Endothelial cell (in vitro differentiated cells): ENCODE data around the gene CTDNEP1. TPM values are rescaled to one million over a fixed set of nuclear protein-coding genes. Genes with fewer than 3 reads are reported as not detected.

Experiments
- DNase-seq: peaks from one replicate; pipeline ENCODE4 v3.0.0; 2021; ENCODE audit warnings: low spot score
- H3K27ac Mint-ChIP-seq: one replicate; pipeline ENCODE4 v1.8.0; 2021; ENCODE audit warnings: mixed read lengths, inconsistent platforms; ENCODE audit not compliant: unreplicated experiment
- H3K27me3 Mint-ChIP-seq: one replicate; pipeline ENCODE4 v1.8.0; 2021; ENCODE audit warnings: mild to moderate bottlenecking, moderate library complexity, mixed read lengths, inconsistent platforms; ENCODE audit not compliant: unreplicated experiment
- H3K36me3 Mint-ChIP-seq: one replicate; pipeline ENCODE4 v1.8.0; 2021; ENCODE audit warnings: mild to moderate bottlenecking, low read depth, mixed read lengths, inconsistent platforms; ENCODE audit not compliant: unreplicated experiment
- H3K4me1 Mint-ChIP-seq: one replicate; pipeline ENCODE4 v1.8.0; 2021; ENCODE audit warnings: mild to moderate bottlenecking, mixed read lengths, inconsistent platforms; ENCODE audit not compliant: unreplicated experiment
- H3K4me3 Mint-ChIP-seq: one replicate; pipeline ENCODE4 v1.8.0; 2021; ENCODE audit warnings: mild to moderate bottlenecking, mixed read lengths, inconsistent platforms; ENCODE audit not compliant: unreplicated experiment
- H3K9me3 Mint-ChIP-seq: one replicate; pipeline ENCODE4 v1.8.0; 2021; ENCODE audit warnings: mixed read lengths, inconsistent platforms; ENCODE audit not compliant: unreplicated experiment
- total RNA-seq: library from RNA; stranded (reverse); fragmentation: NEBNext Ultra II Directional; extraction: Animal tissue kit (Norgen Biotek cat#: 25700); gene quantifications from one replicate; pipeline ENCODE4 v1.2.1, GENCODE V29; 2021; ENCODE audit not compliant: unreplicated experiment
- TF ChIP-seq, protein P1 (sequence below): fragments of 200-600 bp; sonication (generic); IDR thresholded peaks from one replicate; pipeline ENCODE4 v1.5.0; 2021; ENCODE audit warnings: antibody characterized with exemption; ENCODE audit not compliant: unreplicated experiment

The CTDNEP1 gene
- total RNA-seq, 1 donor from 2014 or later = 148 TPM

DNA sequence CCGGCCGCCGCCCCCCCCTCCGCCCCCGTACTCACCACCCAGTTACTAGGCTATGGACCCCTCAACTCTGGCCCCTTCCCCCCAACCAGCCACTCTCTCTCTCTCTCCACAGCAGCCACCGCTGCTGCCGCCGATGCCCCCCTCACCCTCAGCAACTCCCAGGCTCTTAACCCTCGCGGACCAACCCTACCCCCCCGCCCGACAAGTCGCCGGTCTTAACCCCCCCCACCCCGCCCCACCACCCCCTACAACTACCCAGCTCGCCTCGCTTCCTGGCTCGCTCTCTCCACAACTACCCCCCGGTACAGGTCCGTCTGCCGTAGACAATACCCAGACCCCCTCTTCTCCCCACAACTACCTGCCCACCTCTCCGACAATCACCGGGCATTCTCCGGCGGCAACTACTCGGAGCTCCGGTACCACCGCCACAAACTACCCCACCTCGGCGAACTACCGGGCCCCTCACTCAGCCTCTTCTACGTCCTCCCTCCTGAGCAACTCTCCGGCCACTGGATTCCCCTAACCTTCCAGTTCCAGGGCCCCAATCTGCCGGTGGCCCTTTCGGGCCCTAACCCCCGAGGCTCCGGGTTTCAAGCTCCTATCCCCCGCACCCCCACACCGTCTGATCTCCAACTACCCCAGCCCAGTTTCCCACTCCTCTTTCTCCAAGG lies 13.0 kb downstream of the CTDNEP1 start:
- H3K36me3 Mint-ChIP-seq = peaks cover 56% of the 10 kb centered on the region
- TF ChIP-seq, protein P1, sequence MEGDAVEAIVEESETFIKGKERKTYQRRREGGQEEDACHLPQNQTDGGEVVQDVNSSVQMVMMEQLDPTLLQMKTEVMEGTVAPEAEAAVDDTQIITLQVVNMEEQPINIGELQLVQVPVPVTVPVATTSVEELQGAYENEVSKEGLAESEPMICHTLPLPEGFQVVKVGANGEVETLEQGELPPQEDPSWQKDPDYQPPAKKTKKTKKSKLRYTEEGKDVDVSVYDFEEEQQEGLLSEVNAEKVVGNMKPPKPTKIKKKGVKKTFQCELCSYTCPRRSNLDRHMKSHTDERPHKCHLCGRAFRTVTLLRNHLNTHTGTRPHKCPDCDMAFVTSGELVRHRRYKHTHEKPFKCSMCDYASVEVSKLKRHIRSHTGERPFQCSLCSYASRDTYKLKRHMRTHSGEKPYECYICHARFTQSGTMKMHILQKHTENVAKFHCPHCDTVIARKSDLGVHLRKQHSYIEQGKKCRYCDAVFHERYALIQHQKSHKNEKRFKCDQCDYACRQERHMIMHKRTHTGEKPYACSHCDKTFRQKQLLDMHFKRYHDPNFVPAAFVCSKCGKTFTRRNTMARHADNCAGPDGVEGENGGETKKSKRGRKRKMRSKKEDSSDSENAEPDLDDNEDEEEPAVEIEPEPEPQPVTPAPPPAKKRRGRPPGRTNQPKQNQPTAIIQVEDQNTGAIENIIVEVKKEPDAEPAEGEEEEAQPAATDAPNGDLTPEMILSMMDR = no peak
- H3K9me3 Mint-ChIP-seq = no peaks in the 10 kb centered on the region
- peak overlapping the region; percentile 98 for H3K4me3 Mint-ChIP-seq
- peak overlapping the region; percentile 89 for H3K27ac Mint-ChIP-seq
- H3K27me3 Mint-ChIP-seq = peaks cover 42% of the 10 kb centered on the region
- DNase-seq = no peak
- H3K4me1 Mint-ChIP-seq = peaks cover 47% of the 10 kb centered on the region

DNA sequence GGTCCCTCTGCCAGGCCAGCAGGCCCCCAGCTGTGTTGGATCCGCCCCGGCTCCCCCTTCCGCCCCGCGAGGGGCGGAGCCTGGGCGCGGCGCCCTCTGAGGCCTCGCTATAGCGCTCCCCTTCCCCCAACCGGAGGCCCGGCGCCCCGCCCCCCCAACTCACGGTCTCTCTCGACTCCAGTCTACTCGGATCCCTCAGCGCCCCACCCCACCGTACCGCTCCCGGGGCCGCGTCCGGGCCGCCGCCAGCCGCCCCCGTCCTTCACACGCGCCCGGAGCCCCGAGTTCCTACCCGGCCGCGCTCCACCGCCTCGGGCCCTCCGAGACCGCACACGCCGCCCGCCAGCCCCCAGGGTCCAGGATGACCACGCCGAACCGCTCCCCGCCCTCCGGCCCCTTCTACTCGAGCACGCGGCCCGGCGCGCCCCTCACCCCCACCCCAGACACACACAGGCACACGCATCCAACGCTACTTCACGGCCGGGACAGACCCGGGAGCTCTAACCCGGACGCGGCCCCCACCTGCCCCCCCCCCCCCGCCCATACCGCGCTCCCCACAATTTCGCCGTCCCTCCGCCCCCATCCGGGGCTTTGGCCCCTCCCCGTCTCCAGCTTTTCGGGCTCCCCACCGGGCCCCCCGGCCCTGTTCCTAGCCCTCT lies 13.6 kb downstream of the CTDNEP1 start:
- no peaks in the 10 kb centered on the region for H3K9me3 Mint-ChIP-seq
- H3K4me3 Mint-ChIP-seq = peak overlapping the region; percentile 99
- H3K27me3 Mint-ChIP-seq = peaks cover 42% of the 10 kb centered on the region
- H3K36me3 Mint-ChIP-seq = peaks cover 50% of the 10 kb centered on the region
- peaks cover 46% of the 10 kb centered on the region for H3K4me1 Mint-ChIP-seq
- TF ChIP-seq, protein P1 = no peak
- DNase-seq = peak; percentile 65
- peak overlapping the region; percentile 76 for H3K27ac Mint-ChIP-seq

DNA sequence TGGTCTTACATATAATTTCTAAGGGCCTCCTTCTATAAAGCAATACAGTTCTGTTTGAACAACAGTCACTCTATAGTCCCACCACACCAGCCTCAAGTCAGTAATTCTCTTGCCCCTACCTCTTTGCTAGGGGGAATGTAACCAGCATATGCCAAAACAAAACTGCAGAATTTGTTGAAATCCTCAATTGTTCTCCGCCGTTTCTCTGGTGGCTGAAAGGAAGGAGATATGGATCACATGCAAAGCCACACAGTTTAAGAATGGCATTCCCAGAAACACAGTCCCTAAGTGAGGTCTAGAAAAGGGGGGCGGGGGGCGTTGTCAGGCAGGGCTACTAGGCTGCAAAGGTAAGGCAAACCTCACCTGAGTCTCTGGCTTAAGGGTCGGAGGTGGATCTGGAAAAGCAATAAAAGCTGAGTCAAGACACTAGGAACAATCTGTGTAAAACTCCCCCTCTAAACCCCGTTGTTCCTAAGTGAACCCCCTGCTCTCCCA lies 14.2 kb downstream of the CTDNEP1 start:
- H3K4me1 Mint-ChIP-seq = peaks cover 45% of the 10 kb centered on the region
- peaks cover 51% of the 10 kb centered on the region for H3K36me3 Mint-ChIP-seq
- TF ChIP-seq, protein P1 = no peak
- peak overlapping the region; percentile 76 for H3K27ac Mint-ChIP-seq
- no peak for DNase-seq
- H3K27me3 Mint-ChIP-seq = peaks cover 40% of the 10 kb centered on the region
- no peaks in the 10 kb centered on the region for H3K9me3 Mint-ChIP-seq
- H3K4me3 Mint-ChIP-seq = peak overlapping the region; percentile 99

DNA sequence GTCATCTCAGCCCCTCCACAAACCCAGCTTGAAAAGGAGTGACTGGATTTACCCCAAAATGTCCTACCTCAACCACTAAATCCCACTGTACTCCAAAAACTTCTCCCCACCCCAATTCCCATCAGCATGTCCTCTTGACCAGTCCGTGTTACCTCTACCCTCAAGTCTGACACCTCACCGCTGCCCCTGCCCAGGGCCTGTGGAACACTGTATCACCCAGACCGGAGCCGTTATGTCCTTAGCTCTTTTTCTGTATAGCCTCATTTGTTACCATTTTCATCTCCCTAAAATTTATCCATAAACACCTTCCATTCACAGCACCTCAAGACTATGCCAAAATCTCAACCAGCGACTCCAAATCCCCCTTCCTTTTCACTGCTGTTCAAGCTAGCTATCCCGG lies 14.7 kb downstream of the CTDNEP1 start:
- peak overlapping the region; percentile 99 for H3K4me3 Mint-ChIP-seq
- H3K27ac Mint-ChIP-seq = peak overlapping the region; percentile 76
- H3K9me3 Mint-ChIP-seq = no peaks in the 10 kb centered on the region
- H3K4me1 Mint-ChIP-seq = peaks cover 46% of the 10 kb centered on the region
- peaks cover 36% of the 10 kb centered on the region for H3K27me3 Mint-ChIP-seq
- TF ChIP-seq, protein P1 = no peak
- peaks cover 54% of the 10 kb centered on the region for H3K36me3 Mint-ChIP-seq
- DNase-seq = no peak
